ENCODE results near the gene WWTR1.

The WWTR1 gene

DNA sequence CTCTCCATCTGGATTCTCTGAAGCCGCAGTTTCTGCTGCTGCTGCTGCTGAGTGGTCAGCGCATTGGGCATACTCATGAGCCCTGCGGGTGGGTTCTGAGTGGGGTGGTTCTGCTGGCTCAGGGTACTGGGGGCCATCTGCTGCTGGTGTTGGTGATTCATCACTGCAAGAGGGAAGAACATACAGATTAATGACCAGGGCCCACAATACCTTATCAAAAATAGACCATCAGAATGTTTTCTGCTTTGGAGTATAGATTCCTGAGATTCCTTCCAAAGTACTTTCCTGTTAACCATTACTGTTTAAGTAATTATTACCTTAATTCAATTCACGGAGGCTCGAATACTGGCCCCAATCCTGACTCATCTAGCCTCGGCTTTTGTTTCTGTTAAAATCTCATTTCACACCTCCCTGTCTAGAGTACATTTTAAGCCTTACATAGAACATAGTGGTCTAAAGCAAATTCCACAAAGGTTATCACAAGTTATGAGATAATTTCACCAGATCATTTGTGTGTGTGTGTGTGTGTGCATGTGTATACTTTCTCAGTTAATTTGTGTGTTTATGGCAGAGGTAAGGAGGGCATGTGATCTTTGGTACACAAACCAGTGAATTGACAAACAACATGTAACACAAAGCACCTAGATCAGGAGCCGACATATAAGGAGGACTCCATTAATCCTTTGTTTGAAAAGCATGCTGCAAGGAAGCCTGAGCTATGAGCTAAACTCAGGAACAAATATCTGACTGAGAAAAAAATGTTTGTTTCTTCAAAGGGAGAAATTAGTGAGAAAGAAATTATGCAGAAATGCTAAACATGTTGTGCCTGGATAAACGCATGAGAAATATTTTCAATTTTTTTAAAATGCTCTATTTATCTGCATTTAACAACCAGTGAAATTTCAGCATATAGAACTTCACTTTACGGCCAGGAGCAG, 115.2 kb downstream of the WWTR1 start:
- H3K4me3 ChIP-seq (ENCODE audit: low read length) = no peak overlapping the region
- TF ChIP-seq ZNF274 (IDR thresholded peaks at IDR 0.05; ENCODE audit: low read depth, low read length) = no peak

GRCh38 chr3:149541091-149541491, 116.7 kb downstream of the WWTR1 start:
- no peak overlapping the region for H3K4me3 ChIP-seq (ENCODE audit: low read length)
- TF ChIP-seq ZNF274 (IDR thresholded peaks at IDR 0.05; ENCODE audit: low read depth, low read length) = no peak

DNA sequence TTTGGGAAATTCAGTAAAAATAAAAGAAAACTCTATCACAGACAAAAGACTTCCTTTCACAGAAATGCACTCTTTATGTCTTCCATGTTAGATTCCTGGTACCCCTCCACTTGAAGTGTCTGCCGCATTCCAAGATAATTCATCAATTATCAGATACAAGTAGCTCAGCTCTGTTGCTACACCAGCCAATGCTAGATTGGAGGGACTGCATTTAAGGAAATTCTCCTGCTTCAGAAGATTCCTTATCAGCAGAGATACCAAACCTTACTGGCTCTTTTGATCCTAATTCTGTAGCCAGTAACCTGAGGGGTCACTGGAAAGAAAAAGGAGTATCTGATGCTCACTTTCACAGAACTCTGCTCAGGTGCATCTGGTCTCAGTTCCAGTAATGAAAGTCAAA, 119.5 kb downstream of the WWTR1 start:
- TF ChIP-seq ZNF274 (IDR thresholded peaks at IDR 0.05; ENCODE audit: low read depth, low read length) = no peak
- no peak overlapping the region for H3K4me3 ChIP-seq (ENCODE audit: low read length)

DNA sequence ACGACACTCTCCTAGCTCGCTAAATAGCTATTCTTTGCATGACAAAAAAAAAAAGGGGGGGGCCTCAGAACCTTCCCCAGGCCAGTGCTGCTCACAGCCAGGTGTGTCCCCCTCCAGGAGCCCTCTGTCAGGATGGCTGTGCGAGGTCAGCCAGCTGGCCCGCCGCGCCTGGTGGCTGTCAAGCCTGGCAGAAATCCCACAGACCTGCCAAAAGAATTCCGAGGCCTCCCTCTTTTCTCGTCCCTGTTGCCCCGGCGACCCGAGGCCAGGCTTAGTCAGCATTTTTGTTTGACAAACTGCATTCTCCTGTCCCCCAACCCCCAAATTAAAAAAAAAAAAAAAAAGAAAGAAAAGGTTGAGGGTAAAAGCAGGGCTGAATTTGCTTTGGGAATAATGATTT, 121.4 kb downstream of the WWTR1 start:
- no peak for TF ChIP-seq ZNF274 (IDR thresholded peaks at IDR 0.05; ENCODE audit: low read depth, low read length)
- no peak overlapping the region for H3K4me3 ChIP-seq (ENCODE audit: low read length)

- no peak overlapping the region for H3K4me3 ChIP-seq (ENCODE audit: low read length)
- TF ChIP-seq ZNF274 (IDR thresholded peaks at IDR 0.05; ENCODE audit: low read depth, low read length) = no peak
These were observed 122.5 kb downstream of the WWTR1 start for GRCh38 chr3:149535333-149535685.

GRCh38 chr3:149534671-149535332, 123.0 kb downstream of the WWTR1 start:
- TF ChIP-seq ZNF274 (IDR thresholded peaks at IDR 0.05; ENCODE audit: low read depth, low read length) = no peak
- H3K4me3 ChIP-seq (ENCODE audit: low read length) = no peak overlapping the region

- no peak overlapping the region for H3K4me3 ChIP-seq (ENCODE audit: low read length)
- no peak for TF ChIP-seq ZNF274 (IDR thresholded peaks at IDR 0.05; ENCODE audit: low read depth, low read length)
These were observed 123.7 kb downstream of the WWTR1 start for GRCh38 chr3:149534082-149534481.

- no peak for TF ChIP-seq ZNF274 (IDR thresholded peaks at IDR 0.05; ENCODE audit: low read depth, low read length)
- H3K4me3 ChIP-seq (ENCODE audit: low read length) = peak overlapping the region; percentile 29; the same call in 1 of the 2 replicates
These were observed 125.2 kb downstream of the WWTR1 start for GRCh38 chr3:149532489-149533180.

DNA sequence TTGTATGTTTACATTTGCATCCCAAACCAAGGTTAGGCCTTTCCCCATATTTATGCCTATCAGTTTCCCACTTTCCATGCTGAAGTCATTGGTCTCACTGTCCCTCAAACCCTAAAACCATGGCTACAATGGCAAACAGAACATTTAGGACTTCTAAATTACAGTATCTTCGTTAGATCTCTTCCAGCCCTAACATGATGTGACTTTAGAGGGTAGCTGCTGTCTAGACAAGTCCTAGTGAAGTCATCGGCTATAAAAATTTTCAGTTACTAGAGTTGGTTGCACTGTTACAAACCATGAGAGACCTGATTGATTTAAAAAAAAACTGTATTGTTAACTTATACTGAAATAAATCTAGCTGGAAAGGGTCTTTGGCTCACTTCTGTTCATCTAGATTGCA, 128.7 kb downstream of the WWTR1 start:
- no peak for TF ChIP-seq ZNF274 (IDR thresholded peaks at IDR 0.05; ENCODE audit: low read depth, low read length)
- H3K4me3 ChIP-seq (ENCODE audit: low read length) = no peak overlapping the region

- no peak for TF ChIP-seq ZNF274 (IDR thresholded peaks at IDR 0.05; ENCODE audit: low read depth, low read length)
These were observed 129.5 kb downstream of the WWTR1 start for GRCh38 chr3:149528340-149528650.

GRCh38 chr3:149527531-149528339, 130.1 kb downstream of the WWTR1 start:
- no peak for TF ChIP-seq ZNF274 (IDR thresholded peaks at IDR 0.05; ENCODE audit: low read depth, low read length)
- H3K4me3 ChIP-seq (ENCODE audit: low read length) = no peak overlapping the region

More at GRCh38 chr3:149528340-149528650, 129.5 kb downstream of the WWTR1 start:
- H3K4me3 ChIP-seq (ENCODE audit: low read length) = no peak overlapping the region

DNA sequence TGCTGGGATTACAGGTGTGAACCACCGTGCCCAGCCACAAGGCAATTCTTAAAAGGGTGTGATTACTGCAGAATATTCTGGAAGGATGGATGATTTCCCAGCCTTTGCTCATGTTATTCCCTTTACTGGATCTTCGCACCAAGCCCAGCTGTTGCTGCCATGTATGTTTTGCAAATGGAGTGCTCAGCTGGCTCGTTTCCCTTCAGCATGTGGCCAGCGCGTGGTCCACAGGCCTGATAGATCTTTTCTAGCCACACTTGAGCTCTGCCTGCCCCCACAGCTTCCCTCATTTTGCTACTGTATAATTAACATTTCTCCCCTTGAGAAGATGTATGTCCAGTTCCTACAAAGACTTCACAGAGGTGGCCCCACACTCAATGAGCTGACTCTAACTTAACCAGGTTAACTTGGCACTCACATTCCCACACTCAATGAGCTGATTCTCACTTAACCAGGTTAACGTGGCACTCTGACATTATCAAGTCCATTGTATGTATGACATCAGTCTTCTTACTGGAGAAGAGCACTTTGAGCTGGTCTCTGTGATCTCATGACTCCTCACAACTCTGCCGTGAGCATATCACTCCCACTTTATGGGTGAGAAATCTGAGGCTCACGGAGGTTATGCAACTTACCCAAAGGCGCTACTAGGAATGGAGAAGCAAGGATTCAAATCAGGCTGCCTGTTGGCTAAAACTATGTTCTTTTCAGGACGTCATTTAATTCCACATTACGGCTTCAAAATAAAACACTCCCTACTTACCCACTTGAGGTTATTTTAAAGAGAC, 134.1 kb downstream of the WWTR1 start:
- no peak overlapping the region for H3K4me3 ChIP-seq (ENCODE audit: low read length)
- no peak for TF ChIP-seq ZNF274 (IDR thresholded peaks at IDR 0.05; ENCODE audit: low read depth, low read length)

- H3K4me3 ChIP-seq (ENCODE audit: low read length) = no peak overlapping the region
- no peak for TF ChIP-seq ZNF274 (IDR thresholded peaks at IDR 0.05; ENCODE audit: low read depth, low read length)
These were observed 137.9 kb downstream of the WWTR1 start for GRCh38 chr3:149519912-149520311.

Measured in GM08714 (cell line).